Adipose tissue (tissue), 3 donors: Measurements from ENCODE around the gene CYP26C1. TPM values are rescaled to one million over a fixed set of nuclear protein-coding genes. Genes with fewer than 3 reads are reported as not detected.
"Not testable (repeated sequence)": the region's sequence is repeated elsewhere in the genome, so short reads cannot be mapped to it uniquely, and the experiment has no call there.

Source experiments
- H3K27ac ChIP-seq: one replicate; pipeline ENCODE4 v1.5.1; 2013; ENCODE audit warnings: low read depth, low read length
- WGBS, 3 donors: extraction: QIAGEN DNeasy Blood & Tissue Kit; methylation state at CpG; one replicate each; pipeline ENCODE4 v1.1.7; 2013; 5-methylcytosine and 5-hydroxymethylcytosine counted together
- polyA plus RNA-seq, 3 donors: library from polyadenylated mRNA; stranded (reverse); fragments of 200-250 nt; gene quantifications; one replicate each; pipeline ENCODE4 v1.2.3, GENCODE V29; 2013
- donor health status: healthy with polysubstance abuse.
- donor health status: Bipolar disorder and iron deficiency.
- donor health status: healthy.

CYP26C1 gene
- polyA plus RNA-seq, 3 donors, result 0.03 TPM; not detected in 2

DNA sequence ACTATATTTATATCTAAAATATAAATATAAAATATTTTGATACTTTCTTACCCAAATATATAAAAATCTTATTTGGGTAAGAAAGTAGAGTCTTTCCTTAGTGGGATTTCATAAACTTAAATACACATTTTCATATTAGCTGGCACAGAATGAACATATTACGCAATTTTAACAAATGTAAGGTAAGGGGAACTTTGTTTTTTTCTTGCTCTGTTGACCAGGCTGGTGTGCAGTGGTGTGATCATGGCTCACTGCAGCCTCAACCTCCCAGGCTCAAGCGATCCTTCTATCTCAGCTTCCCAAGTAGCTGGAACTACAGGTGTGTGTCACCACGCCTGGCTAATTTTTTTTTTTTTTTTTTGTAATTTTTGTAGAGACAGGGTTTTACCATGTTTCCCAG is 31.4 kb downstream of the CYP26C1 start:
- H3K27ac ChIP-seq, result no peak overlapping the region
- 87 to 96% (median 91%) methylated on average over 3 of the region's 3 CpGs for WGBS, 3 donors

DNA sequence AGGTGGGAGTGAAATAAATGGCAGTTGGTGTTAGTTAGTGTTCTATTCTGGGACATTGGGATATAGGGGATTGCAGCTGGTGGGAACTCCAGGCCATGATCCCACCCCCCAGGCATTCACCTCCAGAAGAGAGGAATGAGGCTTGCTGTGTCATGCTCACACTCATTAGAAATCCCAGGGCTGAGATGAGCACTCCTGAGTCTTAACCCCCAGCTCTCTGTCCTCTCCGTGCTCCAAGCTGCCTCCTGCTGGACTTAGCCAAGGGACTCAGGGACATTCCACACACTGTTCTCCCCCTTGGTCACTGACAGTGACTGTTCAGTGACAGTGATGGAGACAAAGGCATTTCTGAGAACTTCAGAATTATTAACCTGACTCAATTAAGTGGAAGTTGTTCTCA is 34.6 kb downstream of the CYP26C1 start:
- H3K27ac ChIP-seq, result no peak overlapping the region
- 40 to 79% (median 69%) methylated on average over 1 of the region's 1 CpG for WGBS, 3 donors

DNA sequence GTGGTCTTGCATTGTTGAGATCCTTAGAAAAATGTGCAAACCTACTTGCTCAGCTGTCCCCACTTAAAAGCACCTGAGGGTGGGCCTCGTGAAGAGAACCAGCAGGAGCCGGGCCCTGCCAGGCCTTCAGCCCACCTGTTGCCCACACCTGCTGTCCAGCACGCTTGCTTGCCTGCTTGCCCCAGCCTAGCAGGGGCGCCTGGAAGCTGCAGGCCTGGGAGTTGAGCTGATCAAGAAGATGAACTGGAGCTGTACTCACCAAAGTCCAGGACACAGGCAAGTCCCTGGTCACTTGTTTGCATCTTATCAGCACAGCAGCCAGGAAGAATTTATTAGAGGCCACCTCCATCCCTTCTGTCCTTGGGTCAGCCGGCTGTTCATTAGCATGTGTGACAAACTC is 36.3 kb downstream of the CYP26C1 start:
- H3K27ac ChIP-seq, result no peak overlapping the region
- 62 to 87% (median 82%) methylated on average over 5 of the region's 5 CpGs for WGBS, 3 donors

DNA sequence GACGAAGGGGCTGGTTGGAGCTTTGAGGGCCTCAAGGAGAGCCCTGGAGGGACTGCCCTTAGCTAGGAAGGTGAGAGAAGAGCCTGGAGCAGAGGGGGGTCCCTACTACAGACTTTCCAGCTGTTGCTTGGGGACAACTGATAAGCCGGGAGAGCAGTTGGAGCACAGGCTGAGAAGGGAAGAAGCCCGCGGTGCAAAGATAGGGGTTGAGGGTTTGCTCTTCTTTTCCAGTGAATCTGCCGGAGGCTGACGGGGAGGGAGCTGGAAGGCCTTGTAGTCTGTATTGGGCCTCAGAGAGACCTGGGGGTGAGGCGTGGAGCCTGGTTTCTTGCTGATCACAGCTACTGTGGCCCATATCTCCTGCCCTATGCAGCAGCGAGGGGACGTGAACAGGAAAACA is 36.8 kb downstream of the CYP26C1 start:
- no peak overlapping the region for H3K27ac ChIP-seq
- 71 to 88% (median 78%) methylated on average over 9 of the region's 9 CpGs for WGBS, 3 donors

DNA sequence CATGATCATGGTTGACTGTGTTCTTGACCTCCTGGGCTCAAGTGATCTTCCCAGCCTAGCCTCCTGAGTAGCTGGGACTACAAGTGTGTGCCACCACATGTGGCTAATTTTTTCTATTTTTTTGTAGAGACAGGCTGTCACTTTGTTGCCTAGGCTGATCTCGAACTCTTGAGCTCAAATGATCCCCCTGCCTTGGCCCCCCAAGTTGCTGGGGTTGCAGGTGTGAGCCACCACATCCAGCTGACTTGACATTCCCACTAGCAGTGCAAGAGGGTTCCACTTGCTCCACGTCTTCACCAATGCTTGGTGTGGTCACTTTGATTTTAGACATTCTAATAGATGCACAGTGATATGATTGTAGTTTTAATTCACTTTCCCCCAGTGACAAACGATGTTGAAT is 38.2 kb downstream of the CYP26C1 start:
- WGBS, 3 donors, result 82 to 90% (median 89%) methylated on average over 3 of the region's 3 CpGs
- no peak overlapping the region for H3K27ac ChIP-seq

DNA sequence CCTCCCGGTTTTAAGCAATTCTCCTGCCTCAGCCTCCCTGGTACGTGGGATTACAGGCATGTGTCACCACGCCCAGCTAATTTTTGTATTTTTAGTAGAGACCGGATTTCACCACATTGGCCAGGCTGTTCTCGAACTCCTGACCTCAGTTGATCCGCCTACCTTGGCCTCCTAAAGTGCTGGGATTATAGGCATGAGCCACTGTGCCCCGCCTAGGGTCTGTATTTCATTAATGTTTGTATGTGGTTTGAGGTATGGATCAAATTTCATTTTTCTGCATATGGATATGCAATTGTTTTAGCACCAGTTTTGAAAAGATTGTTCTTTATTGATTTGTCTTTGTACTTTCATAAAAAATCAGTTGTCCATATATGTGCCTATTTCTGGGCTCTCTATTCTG is 39.1 kb downstream of the CYP26C1 start:
- H3K27ac ChIP-seq, result no peak overlapping the region
- 89 to 94% (median 92%) methylated on average over 7 of the region's 7 CpGs for WGBS, 3 donors

DNA sequence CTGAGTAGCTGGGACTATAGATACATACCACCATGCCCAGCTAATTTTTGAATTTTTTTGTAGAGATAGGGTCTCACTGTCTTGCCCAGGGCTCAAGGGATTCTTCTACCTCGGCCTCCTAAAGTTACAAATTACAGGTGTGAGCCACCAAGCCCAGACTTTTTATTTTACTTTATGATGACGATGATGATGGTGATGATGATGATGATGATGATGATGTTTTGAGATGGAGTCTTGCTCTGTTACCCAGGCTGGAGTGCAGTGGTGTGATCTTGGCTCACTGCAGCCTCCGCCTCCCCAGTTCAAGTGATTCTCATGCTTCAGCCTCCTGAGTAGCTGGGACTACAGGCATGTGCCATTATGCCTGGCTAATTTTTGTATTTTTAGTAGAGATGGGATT is 40.5 kb downstream of the CYP26C1 start:
- not testable (repeated sequence) for H3K27ac ChIP-seq
- 93 to 95% (median 94%) methylated on average over 3 of the region's 3 CpGs for WGBS, 3 donors

DNA sequence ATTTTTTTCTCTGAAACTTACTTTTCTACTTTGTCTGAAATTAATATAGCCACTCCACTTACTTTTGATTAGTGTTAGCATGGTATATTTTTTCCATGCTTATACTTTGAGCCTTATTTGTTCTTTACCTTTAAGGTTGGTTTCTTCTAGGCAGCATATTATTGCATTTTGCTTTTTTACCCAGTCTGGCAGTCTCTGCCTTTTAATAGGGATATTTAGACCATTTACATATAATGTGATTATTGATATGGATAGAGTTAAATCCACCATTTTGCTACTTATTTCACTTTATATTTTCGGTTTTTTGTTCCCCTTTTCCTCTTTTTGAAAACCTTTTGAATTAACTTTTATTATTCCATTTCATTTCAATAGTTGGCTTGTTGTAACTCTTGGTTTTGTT is 43.4 kb downstream of the CYP26C1 start:
- 70 to 79% (median 76%) methylated on average over 1 of the region's 1 CpG for WGBS, 3 donors
- H3K27ac ChIP-seq, result no peak overlapping the region

DNA sequence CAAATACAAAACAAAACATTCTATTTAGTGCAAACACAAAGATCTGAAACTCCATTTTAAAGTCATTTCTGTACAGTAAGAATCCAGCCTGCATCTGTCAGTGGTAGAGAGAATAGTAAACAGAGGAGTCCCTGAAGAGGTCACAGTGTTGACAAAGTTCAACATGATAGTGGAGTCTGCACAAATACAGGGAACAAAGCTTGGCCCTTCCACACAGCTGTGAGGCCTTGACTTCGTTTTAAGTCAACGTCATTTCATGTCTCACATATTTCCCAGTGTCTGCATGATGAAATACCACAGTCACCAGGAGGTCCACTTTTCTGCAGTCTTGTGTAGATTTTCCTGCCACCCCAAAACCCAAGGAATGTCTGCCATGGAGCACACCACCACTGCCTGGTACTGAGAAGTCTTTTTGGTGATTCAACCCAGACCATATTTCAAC is 46.1 kb downstream of the CYP26C1 start:
- WGBS, 3 donors, result 34 to 77% (median 59%) methylated on average over 2 of the region's 2 CpGs

DNA sequence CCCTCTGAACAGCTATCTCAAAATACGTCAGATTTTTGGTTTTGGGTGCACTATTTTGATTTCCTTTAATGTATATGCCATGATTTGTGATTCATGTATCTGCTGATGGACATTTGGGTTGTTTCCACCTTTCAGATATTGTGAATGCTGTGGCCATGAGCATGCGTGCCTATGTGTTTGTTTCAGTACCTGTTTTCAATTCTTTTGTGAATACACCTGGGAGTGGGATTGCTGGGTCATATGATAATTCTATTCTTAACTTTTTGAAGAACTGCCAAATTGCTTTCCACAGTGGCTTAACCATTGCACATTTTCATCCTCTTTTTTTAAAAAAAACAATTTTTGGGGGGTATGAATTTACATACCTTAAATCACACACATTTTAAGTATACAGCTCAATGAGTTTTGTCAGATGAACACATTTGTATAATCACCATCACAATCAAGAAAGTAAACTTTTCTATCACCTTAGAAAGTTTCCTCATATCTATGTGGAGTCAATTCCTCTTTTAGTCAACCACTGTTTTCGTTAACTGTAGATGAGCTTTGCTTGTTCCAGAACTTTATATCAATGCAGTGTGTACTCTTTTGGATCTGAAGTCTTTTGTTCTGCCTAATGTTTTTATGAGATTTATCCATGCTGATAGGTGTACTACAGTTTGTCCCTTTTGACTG is 50.0 kb downstream of the CYP26C1 start:
- WGBS, 3 donors, result 71 to 89% (median 86%) methylated on average over 3 of the region's 3 CpGs
- H3K27ac ChIP-seq, result no peak overlapping the region

More for the DNA sequence above, 46.1 kb downstream of the CYP26C1 start:
- H3K27ac ChIP-seq, result no peak overlapping the region

DNA sequence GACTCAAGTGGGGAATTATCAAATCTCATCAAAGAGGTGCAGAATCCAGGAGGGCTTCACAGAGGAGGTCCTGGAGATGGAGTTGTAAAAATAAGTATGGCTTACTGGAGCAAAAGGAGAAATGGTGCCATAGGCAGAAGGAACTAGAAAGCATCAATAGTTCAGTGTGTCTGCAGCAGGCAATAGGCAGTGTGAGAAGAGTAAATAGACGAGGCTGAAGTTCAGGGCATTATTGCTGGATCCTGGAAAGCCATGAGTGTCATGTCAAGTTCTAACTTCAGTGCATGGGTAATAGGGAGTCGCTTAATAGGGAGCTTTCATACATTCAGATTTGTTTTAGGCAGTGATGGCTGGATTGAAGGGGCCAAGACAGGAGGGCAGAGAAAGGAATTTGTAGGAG is 52.4 kb downstream of the CYP26C1 start:
- no peak overlapping the region for H3K27ac ChIP-seq
- 50 to 74% (median 72%) methylated on average over 2 of the region's 2 CpGs for WGBS, 3 donors

DNA sequence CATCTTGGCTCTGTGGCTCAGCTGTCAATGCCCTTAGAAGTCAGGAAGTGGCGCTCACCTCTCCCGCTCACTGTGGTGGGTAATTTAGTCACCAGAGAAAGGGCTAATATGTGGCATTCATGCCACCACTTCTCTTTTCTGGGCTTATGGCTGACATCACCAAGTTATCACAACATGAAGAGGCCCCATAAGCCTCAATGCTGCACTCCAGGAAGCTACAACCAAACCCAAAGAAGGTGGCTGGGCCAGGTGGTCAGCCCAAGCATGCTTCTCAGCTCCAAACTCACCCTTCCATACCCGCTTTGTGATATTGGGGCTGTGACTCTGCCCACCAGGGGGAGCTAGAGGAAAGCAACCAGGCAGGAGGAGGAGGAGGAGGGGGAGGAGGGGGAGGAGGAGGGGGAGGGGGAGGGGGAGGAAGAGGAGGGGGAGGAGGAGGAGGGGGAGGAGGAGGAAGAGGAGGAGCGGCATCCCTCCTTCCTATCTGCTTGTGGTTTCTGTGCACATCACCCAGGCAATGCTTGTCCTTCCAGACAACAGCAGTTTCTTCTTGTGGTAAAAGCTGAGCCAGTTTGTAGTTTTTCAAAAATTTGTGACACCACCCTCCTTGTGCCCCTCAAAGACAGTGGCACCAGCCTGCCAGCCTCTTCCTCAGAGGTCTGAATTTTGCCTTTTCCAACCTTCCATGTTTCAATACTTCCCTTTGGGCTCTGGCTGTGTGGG is 55.2 kb downstream of the CYP26C1 start:
- H3K27ac ChIP-seq, result no peak overlapping the region
- 36 to 66% (median 56%) methylated on average over 4 of the region's 4 CpGs for WGBS, 3 donors

Other genes with a start within 250 kb of the CYP26C1 start
- gene EXOC6, start 212.3 kb upstream of the CYP26C1 start, polyA plus RNA-seq, result 1 to 10 TPM; 3.8 to 5.6 (median 5.1) TPM
- under 1 TPM in 1 of 3 donors, not detected in 2; 0.79 TPM for gene CYP26A1, start 13.1 kb downstream of the CYP26C1 start, polyA plus RNA-seq